GM18951 (cell line): ENCODE results near the gene EFCAB9.
"Not testable (repeated sequence)": the region's sequence is repeated elsewhere in the genome, so short reads cannot be mapped to it uniquely, and the experiment has no call there.

Experiments used
- POLR2A ChIP-seq: IDR thresholded peaks from 4 replicates; pipeline ENCODE4 v1.6.1; 2011; ENCODE audit warnings: mild to moderate bottlenecking; ENCODE audit not compliant: insufficient read length, insufficient read depth; ENCODE audit errors: extremely low read depth
- in situ Hi-C: fragments of 300-500 bp; cut with MboI; formaldehyde crosslinking; loops from one replicate; pipeline ENCODE4 v1.12.0; 2022; ENCODE audit warnings: low sequenced_read_pairs, mixed read lengths, inconsistent platforms; ENCODE audit not compliant: unreplicated experiment

Gene EFCAB9

DNA sequence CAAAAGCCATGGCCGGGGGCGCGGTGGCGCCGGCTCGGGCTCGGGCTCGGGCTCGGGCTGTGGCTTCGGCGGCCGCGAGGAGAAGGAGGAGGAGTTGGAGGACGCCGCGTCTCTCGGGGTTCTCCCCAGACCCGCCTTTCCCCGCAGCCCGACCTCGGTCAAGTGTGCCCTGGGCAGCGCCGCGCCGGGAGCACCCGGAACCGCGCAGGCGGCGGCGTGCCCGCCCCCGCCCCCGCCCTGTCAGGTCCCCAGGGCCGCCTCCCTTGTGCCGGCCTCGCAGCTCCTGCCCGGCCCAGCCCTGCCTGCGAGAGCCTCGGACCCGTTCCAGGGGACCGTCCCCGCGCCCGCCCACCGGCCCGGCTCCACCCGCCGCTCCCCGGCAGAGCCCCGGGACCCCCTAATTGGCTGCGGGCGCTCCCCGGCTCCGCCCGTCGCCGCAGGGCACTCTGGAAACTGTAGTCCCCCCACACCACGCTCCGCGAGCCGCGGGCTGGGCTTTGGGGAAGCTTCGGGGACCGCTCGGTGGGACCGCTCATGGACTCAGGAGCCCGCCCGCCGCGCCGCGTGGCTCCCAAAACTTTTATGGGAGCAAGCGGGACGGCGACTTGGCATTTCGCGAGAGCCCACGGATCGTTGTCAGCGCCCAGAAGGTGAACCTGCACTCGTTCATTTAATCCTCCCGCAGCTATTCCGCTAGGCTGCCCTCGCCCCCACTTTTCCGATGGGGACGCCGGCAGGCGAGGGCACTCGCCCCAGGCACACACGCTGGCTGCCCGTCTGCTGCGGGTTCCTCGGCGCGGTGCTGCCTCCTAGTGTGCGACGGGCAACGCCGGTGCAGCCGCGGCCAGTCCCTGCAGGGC lies 5.7 kb upstream of the EFCAB9 start, which contains the start of gene STK10:
Gene STK10 (minus strand): TSS at position 192 of the 860 bp plus-strand sequence. CDS start 182 bp downstream, at position 10.
- in situ Hi-C loops: no loop called here
- peak; percentile 70 for TF ChIP-seq POLR2A

GRCh38 chr5:172188893-172189692 lies 4.9 kb upstream of the EFCAB9 start:
- no peak for TF ChIP-seq POLR2A
- in situ Hi-C loops: no loop called here

- in situ Hi-C loops: loop anchor here (10.0 kb wide), 1 partner anchor 95 kb away; the partner anchor contains the start of gene UBTD2
- TF ChIP-seq POLR2A: no peak
Measured at GRCh38 chr5:172189693-172190296, 4.2 kb upstream of the EFCAB9 start.

GRCh38 chr5:172194985-172195774 lies 1.2 kb downstream of the EFCAB9 start:
- in situ Hi-C loops: loop anchor here (10.0 kb wide), 1 partner anchor 90 kb away; the partner anchor contains the start of gene UBTD2
- no peak for TF ChIP-seq POLR2A

DNA sequence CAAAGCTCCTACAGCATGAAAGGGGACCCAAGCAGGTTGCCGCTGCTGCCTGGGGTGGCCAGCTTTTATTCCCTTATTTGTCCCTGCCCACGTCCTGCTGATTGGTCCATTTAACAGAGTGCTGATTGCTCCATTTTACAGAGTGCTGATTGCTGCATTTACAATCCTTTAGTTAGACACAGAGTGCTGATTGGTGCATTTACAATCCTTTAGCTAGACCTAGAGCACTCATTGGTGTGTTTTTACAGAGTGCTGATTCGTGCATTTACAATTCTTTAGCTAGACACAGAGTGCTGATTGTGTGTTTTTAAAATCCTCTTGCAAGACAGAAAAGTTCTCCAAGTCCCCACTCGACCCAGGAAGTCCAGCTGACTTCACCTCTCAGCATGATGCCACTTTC lies 3.8 kb downstream of the EFCAB9 start:
- in situ Hi-C loops: loop anchor here (10.0 kb wide), 1 partner anchor 87 kb away; the partner anchor contains the start of gene UBTD2

DNA sequence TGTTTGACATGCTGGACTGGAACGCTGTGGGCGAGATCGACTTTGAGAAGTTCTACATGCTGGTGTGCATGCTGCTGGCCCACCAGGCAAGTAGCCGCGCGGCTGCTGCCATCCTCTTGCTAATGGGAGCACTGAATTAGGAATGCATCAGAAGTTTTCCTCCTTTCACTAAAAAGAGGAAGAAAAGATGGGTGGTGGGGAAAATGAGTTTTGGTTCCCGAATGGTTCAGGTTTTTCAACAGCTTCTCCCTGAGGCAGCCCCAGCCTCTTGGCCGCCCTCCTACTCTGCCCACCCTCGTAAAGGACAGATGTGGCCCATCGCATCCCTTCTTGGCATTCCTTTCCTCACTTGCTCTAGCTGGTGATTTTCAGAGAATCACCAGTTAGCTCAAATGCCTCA lies 5.5 kb downstream of the EFCAB9 start:
- in situ Hi-C loops: loop anchor here (10.0 kb wide), 1 partner anchor 85 kb away; the partner anchor contains the start of gene UBTD2
- no peak for TF ChIP-seq POLR2A

GRCh38 chr5:172200476-172200875 lies 6.5 kb downstream of the EFCAB9 start:
- TF ChIP-seq POLR2A: no peak
- in situ Hi-C loops: no loop called here

- in situ Hi-C loops: not testable (repeated sequence)
Measured at GRCh38 chr5:172205984-172206383, 12.0 kb downstream of the EFCAB9 start.

- in situ Hi-C loops: no loop called here
- TF ChIP-seq POLR2A: no peak
Measured at GRCh38 chr5:172207511-172207910, 13.5 kb downstream of the EFCAB9 start.

GRCh38 chr5:172209714-172210113 lies 15.7 kb downstream of the EFCAB9 start:
- TF ChIP-seq POLR2A: no peak
- in situ Hi-C loops: no loop called here

DNA sequence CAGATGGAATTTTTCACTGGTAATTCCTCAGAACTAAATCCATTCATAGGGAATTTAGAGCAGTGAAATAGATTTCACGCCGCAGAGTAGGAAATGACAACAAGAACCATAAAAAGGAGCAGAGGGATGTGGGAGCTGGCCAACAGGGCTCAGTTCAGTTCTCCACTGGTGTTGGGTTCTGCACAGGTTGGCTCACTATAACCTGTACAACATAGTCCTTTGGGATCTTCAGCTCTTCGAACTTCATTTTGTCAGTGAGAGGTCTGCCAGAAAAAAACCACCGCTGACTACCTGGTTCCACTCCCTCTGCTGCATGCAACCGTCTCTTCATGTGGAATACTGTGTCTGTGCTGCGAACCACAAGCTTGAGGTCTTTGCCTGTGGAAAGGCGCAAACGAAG lies 17.7 kb downstream of the EFCAB9 start:
- in situ Hi-C loops: no loop called here
- TF ChIP-seq POLR2A: no peak

DNA sequence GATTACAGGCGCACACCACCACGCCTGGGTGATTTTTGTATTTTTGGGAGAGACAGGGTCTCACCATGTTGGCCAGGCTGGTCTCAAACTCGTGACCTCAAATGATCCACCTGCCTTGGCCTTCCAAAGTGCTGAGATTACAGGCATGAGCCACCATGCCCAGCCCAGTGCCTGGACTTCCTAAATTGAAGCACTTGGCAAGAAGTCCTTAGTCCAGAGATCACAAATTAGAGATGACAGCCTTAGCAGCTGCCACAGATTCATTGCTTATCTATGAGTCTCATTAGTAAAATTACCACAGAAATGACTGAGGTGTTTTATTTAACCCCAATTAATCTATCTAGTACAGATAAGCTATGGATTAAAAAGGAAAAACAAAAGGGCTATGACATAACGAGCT lies 19.2 kb downstream of the EFCAB9 start:
- in situ Hi-C loops: no loop called here
- no peak for TF ChIP-seq POLR2A

GRCh38 chr5:172216345-172216744 lies 22.4 kb downstream of the EFCAB9 start:
- in situ Hi-C loops: no loop called here
- no peak for TF ChIP-seq POLR2A

GRCh38 chr5:172219296-172219695 lies 25.3 kb downstream of the EFCAB9 start:
- no peak for TF ChIP-seq POLR2A
- in situ Hi-C loops: no loop called here
